Measurements from ENCODE around the gene SH3TC1. TPM values are rescaled to one million over a fixed set of nuclear protein-coding genes. Genes with fewer than 3 reads are reported as not detected.
A peak's percentile ranks its signal among the peaks of the same experiment; 100 is the strongest.

The SH3TC1 gene
- total and polyA plus RNA-seq, 4 donors = 5.5 to 8.6 (median 8.3) TPM

DNA sequence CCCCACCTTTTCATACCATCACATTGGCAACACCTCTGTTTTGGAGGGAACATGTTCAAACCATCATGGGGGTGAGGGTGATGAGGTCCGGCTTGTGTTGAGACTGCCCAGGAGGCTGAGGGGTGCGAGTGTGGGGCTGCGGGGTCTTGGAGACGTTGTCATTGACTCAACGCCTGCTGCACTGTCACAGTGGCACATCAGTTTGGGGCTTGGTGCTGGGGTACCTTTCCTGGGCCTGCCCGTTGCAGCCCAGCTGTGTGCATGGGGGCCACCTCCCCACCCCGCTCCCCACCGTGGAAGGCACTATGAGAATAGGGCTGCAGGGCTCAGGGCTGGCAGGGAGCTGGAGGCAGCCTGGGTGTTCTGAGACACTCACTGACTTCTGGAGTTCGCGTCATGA lies 72.7 kb downstream of the SH3TC1 start:
- H3K27ac ChIP-seq (ENCODE audit: low read depth, low read length) = no peak overlapping the region
- no peaks in the 10 kb centered on the region for H3K9me3 ChIP-seq (ENCODE audit: control insufficient read depth, insufficient read depth, low read length)
- H3K4me1 ChIP-seq (ENCODE audit: control insufficient read depth, insufficient read depth, low read length) = peaks cover 41% of the 10 kb centered on the region
- H3K27me3 ChIP-seq (ENCODE audit: control insufficient read depth, insufficient read depth, low read length) = peaks cover 24% of the 10 kb centered on the region
- H3K4me3 ChIP-seq (ENCODE audit: low read depth, low read length) = no peak overlapping the region
- no peak for DNase-seq (ENCODE audit: low read depth in 4 of 6, low spot score in 6 of 6)
- H3K36me3 ChIP-seq (ENCODE audit: control insufficient read depth, insufficient read depth, low read length) = no peaks in the 10 kb centered on the region
- 90% methylated on average over 10 of the region's 10 CpGs for WGBS (ENCODE audit: insufficient coverage)

DNA sequence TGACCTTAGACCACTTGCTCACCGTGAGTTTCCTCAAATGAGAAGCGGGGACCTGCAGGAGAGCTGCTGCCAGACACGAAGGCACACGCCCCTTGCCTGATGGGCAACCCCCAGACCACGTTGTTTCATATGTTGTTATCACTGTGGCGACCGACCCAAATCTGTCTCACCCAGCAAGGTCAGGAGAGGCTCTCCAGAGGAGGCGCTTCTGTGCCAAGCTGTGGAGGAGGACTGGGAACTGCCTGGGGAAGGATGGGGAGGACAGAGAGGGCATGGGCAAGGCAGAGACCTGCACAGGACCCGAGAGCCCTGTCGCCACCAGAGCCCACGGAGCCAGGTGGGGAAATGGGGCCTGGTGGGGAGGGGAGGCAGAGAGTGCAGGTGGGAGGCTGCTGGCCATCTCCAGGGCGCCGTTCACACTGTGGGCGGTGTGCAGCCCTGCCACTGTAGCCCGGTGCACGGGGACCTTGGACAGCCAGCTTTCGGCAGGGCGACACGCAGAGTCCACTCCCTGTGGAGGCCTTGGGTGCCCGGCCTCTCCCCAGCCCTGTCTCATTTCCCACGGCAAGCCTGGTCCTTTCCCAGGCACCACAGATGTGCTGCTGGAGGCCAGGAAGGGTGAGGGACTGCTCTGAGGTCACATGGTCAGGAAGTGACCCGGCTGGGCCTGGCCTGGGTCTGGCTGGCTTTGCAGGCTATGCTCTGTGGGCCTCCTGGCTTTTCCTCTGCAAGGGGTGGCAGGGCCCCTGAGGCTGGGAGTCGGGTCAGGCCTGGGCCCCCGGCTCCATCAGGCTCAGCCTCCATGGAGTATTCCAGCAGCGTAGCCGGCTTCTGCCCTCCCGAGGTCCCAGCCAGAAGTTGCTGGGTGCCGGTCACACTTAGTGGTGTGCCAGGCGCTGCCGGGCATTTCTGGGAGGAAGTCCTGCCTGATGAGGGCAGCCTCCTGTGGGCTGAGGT lies 73.7 kb downstream of the SH3TC1 start:
- WGBS (ENCODE audit: insufficient coverage) = 73% methylated on average over 29 of the region's 30 CpGs
- no peak for DNase-seq (ENCODE audit: low read depth in 4 of 6, low spot score in 6 of 6)
- Histone ChIP-seq H3K4me3 (ENCODE audit: low read depth, low read length) (no peak overlapping the region), H3K4me1 (ENCODE audit: control insufficient read depth, insufficient read depth, low read length) (peaks cover 37% of the 10 kb centered on the region), H3K36me3 (ENCODE audit: control insufficient read depth, insufficient read depth, low read length) (no peaks in the 10 kb centered on the region), H3K27me3 (ENCODE audit: control insufficient read depth, insufficient read depth, low read length) (peaks cover 24% of the 10 kb centered on the region), H3K9me3 (ENCODE audit: control insufficient read depth, insufficient read depth, low read length) (no peaks in the 10 kb centered on the region), H3K27ac (ENCODE audit: low read depth, low read length) (no peak overlapping the region)

DNA sequence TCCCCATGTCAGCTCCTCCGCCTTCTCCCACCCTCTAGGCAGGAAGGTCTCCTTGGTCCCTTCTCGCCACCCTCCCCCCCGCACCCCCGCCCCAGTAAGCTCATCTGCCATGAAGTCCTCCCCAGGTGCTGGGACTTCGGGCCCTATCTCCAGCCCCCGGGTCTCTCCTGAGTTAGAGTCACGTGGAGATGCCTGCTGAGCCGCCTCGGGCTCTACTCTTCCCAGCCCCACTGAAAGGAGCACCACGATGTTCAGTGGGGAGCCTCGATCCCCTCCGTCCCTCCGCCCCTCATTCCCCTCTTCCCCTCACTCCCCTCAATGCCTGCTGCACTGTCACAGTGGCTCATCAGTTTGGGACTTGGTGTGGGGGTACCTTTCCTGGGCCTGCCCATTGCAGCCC lies 74.4 kb downstream of the SH3TC1 start:
- H3K4me1 ChIP-seq (ENCODE audit: control insufficient read depth, insufficient read depth, low read length) = peaks cover 37% of the 10 kb centered on the region

DNA sequence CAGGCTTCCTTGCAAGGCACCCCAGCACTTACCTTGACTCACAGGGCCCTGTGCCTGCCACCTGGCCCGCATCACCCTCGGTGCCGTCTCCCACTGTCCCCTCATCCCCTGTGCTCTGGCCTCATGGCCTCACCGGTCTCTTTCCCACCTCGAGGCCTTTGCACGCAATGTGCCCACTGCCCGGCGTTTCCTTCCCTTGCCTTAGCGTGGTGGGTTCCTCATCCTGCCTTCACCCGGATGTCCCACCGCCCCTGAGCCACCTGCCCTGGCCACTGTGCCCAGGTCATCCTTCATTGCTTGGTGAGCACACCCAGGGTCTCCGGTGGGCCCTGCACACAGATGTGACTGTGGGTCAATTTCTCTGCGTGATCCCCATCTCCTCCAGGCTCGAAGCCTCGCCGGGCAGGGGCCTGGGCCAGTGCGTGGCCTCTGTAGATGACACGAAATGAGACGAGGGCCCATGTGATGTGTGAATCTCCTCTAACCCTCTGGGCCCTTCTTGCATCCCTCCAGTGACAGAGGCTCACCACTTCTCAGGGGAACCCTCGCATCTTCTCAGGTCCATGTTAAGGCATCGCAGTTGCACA lies 75.1 kb downstream of the SH3TC1 start:
- Histone ChIP-seq H3K4me1 (ENCODE audit: control insufficient read depth, insufficient read depth, low read length) (peaks cover 37% of the 10 kb centered on the region), H3K27ac (ENCODE audit: low read depth, low read length) (peak overlapping the region; percentile 8), H3K4me3 (ENCODE audit: low read depth, low read length) (no peak overlapping the region), H3K27me3 (ENCODE audit: control insufficient read depth, insufficient read depth, low read length) (peaks cover 19% of the 10 kb centered on the region), H3K9me3 (ENCODE audit: control insufficient read depth, insufficient read depth, low read length) (no peaks in the 10 kb centered on the region), H3K36me3 (ENCODE audit: control insufficient read depth, insufficient read depth, low read length) (no peaks in the 10 kb centered on the region)
- WGBS (ENCODE audit: insufficient coverage) = 95% methylated on average over 18 of the region's 21 CpGs
- no peak for DNase-seq (ENCODE audit: low read depth in 4 of 6, low spot score in 6 of 6)

More for the DNA sequence above, 74.4 kb downstream of the SH3TC1 start:
- peaks cover 24% of the 10 kb centered on the region for H3K27me3 ChIP-seq (ENCODE audit: control insufficient read depth, insufficient read depth, low read length)
- H3K27ac ChIP-seq (ENCODE audit: low read depth, low read length) = no peak overlapping the region
- 84% methylated on average over 6 of the region's 13 CpGs for WGBS (ENCODE audit: insufficient coverage)
- no peak overlapping the region for H3K4me3 ChIP-seq (ENCODE audit: low read depth, low read length)
- H3K9me3 ChIP-seq (ENCODE audit: control insufficient read depth, insufficient read depth, low read length) = no peaks in the 10 kb centered on the region
- H3K36me3 ChIP-seq (ENCODE audit: control insufficient read depth, insufficient read depth, low read length) = no peaks in the 10 kb centered on the region
- no peak for DNase-seq (ENCODE audit: low read depth in 4 of 6, low spot score in 6 of 6)

DNA sequence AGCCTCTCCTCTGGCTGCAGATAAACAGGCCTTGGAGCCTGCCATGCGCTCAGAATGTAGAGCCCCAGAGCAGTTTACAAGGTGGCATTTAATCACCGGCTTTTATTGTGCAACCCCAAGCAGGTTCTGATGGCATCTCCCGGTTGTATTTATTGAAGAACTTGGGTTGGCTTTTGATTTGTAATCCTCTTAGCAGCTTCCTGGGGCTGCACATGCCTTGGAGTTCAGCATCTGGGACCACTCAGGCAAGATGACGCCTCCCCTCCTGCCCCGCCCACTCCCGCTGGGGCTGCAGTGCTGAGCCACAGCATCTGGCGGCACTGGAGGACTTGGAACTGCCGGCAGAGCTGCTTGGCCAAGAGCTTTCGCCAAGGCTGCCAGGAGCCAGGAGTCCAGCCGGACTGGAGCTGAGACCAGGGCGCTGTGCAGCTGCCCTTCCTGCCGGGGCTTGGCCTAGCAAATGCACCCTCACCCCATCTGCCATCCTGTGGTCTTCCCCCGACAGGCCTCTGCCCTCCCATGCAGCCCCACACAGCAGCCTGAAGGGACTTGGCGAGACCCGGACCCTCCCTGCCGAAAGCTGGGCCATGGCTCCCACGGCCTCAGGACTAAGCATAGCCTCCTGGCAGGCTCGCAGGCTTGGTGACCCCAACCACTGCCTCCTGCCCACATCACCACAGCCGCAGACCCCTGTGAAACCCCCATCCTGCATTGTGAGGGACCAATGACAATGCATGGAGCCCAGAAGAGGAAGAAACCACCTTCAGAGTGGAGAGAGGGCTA lies 75.9 kb downstream of the SH3TC1 start:
- peak; percentile 31 to 89 (median 57) for DNase-seq (ENCODE audit: low read depth in 4 of 6, low spot score in 6 of 6)
- peak overlapping the region; percentile 22 for H3K27ac ChIP-seq (ENCODE audit: low read depth, low read length)

DNA sequence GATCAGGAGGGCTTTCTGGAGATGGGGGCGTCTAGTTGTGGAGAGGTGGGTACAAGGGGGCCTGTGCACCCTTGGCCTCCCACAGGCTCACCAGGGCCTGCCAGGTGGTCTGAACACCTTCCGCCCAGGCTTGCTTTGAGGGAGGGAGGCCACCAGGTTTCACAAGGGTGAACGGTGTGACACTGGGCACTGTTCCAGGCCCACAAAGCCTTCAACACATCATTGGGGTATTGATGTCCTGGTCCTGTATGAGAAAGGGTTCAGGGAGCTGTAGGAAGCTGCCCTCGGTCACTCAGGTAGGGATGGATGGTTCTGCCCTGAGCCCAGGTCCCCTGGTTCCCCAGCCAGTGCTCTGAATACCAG lies 76.4 kb downstream of the SH3TC1 start:
- Histone ChIP-seq H3K4me3 (ENCODE audit: low read depth, low read length) (no peak overlapping the region), H3K9me3 (ENCODE audit: control insufficient read depth, insufficient read depth, low read length) (no peaks in the 10 kb centered on the region), H3K36me3 (ENCODE audit: control insufficient read depth, insufficient read depth, low read length) (no peaks in the 10 kb centered on the region), H3K27ac (ENCODE audit: low read depth, low read length) (no peak overlapping the region), H3K27me3 (ENCODE audit: control insufficient read depth, insufficient read depth, low read length) (peaks cover 10% of the 10 kb centered on the region), H3K4me1 (ENCODE audit: control insufficient read depth, insufficient read depth, low read length) (peaks cover 34% of the 10 kb centered on the region)
- no peak for DNase-seq (ENCODE audit: low read depth in 4 of 6, low spot score in 6 of 6)
- 88% methylated on average over 3 of the region's 4 CpGs for WGBS (ENCODE audit: insufficient coverage)

More for the DNA sequence above, 75.9 kb downstream of the SH3TC1 start:
- no peaks in the 10 kb centered on the region for H3K9me3 ChIP-seq (ENCODE audit: control insufficient read depth, insufficient read depth, low read length)
- H3K36me3 ChIP-seq (ENCODE audit: control insufficient read depth, insufficient read depth, low read length) = no peaks in the 10 kb centered on the region
- H3K4me1 ChIP-seq (ENCODE audit: control insufficient read depth, insufficient read depth, low read length) = peaks cover 34% of the 10 kb centered on the region
- 45% methylated on average over 18 of the region's 19 CpGs for WGBS (ENCODE audit: insufficient coverage)
- no peak overlapping the region for H3K4me3 ChIP-seq (ENCODE audit: low read depth, low read length)
- H3K27me3 ChIP-seq (ENCODE audit: control insufficient read depth, insufficient read depth, low read length) = peaks cover 16% of the 10 kb centered on the region

DNA sequence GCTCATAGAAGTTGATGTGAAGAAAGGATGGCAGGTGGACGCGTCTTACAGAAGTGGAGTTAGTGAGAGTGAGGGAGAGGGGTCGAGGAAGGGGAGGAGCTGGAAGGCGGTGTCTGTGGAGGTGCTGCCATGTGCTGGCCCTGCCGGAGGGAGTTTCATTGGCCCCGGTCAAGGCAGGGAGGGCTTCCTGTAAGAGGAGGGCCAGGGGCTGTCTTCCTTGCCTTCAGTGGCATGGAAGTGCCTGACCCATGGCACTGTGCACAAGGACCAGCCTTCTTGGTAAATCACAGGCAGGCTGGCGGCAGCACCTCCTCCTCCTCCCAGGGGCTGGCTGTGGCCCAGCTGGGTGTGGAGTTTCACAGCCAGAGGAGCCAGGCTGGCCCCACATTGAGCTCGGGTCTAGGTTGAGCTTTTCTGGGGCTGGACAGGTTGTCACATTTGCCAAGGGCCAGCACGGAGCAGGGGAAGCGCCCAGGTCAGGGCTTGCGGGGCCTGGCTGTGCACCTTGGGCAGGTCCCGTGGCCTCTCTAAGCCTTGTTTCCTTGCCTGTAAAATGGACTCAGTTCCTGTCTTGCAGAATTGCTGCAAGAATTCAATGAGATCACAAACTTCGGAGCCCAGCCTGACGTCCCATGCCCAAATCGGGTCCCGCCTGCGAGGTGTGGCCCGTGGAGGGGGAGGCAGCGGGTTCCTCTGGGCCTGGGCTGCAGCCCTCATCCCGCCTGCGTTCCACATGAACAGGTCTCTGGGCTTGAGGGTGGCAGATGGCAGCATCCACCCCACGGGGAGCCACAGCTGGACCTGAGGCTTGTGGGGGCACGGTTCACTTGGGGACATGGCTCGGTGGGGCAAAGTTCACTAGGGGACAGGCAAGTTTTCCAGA lies 77.5 kb downstream of the SH3TC1 start:
- no peak for DNase-seq (ENCODE audit: low read depth in 4 of 6, low spot score in 6 of 6)
- no peak overlapping the region for H3K27ac ChIP-seq (ENCODE audit: low read depth, low read length)
- WGBS (ENCODE audit: insufficient coverage) = 84% methylated on average over 24 of the region's 24 CpGs
- no peaks in the 10 kb centered on the region for H3K9me3 ChIP-seq (ENCODE audit: control insufficient read depth, insufficient read depth, low read length)
- no peaks in the 10 kb centered on the region for H3K36me3 ChIP-seq (ENCODE audit: control insufficient read depth, insufficient read depth, low read length)
- no peak overlapping the region for H3K4me3 ChIP-seq (ENCODE audit: low read depth, low read length)
- no peaks in the 10 kb centered on the region for H3K27me3 ChIP-seq (ENCODE audit: control insufficient read depth, insufficient read depth, low read length)
- H3K4me1 ChIP-seq (ENCODE audit: control insufficient read depth, insufficient read depth, low read length) = peaks cover 36% of the 10 kb centered on the region

DNA sequence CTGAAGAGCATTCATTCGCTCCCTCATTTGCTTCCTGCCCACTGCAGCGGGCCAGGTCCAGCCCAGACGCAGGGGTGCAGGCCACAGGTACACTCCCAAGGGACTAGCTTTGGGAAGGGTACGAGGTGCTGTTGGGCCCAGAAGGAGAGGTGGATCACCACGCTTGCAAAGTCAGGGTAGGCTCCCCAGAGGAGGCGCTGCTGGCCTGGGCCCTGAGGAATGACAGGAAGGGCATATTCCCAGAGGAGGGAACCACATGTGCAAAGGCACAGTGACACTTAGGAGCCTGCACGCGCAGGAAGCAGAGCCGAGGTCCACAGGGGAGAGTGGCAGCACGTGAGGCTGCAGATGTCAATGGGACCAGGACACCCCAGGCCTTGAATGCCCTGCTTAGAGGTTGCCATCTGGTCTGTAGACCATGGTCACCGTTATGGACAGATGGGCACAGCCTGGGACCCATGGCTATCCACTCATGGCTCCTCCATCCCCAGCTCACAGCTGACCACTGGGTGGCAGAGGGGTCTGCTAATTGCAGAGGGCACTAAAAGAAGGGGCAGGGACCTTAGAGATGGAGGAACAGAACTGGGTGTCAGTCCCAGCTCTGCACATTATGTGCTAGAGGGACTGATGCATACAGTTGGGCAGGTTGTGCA lies 78.4 kb downstream of the SH3TC1 start:
- Histone ChIP-seq H3K36me3 (ENCODE audit: control insufficient read depth, insufficient read depth, low read length) (no peaks in the 10 kb centered on the region), H3K4me1 (ENCODE audit: control insufficient read depth, insufficient read depth, low read length) (peaks cover 38% of the 10 kb centered on the region), H3K4me3 (ENCODE audit: low read depth, low read length) (no peak overlapping the region), H3K27ac (ENCODE audit: low read depth, low read length) (no peak overlapping the region), H3K27me3 (ENCODE audit: control insufficient read depth, insufficient read depth, low read length) (no peaks in the 10 kb centered on the region), H3K9me3 (ENCODE audit: control insufficient read depth, insufficient read depth, low read length) (no peaks in the 10 kb centered on the region)
- DNase-seq (ENCODE audit: low read depth in 4 of 6, low spot score in 6 of 6) = no peak
- 91% methylated on average over 10 of the region's 11 CpGs for WGBS (ENCODE audit: insufficient coverage)

Data from spinal cord (tissue), 10 donors.